GM21381 (cell line): ENCODE measurements around the gene PRPF39.
A peak's percentile ranks its signal among the peaks of the same experiment; 100 is the strongest.
"Not testable (repeated sequence)": the region's sequence is repeated elsewhere in the genome, so short reads cannot be mapped to it uniquely, and the experiment has no call there.

Source experiments
- ATAC-seq: cut with Tn5 transposase; IDR thresholded peaks from one replicate; pipeline ENCODE4 v1.9.1; 2021; ENCODE audit warnings: mild to moderate bottlenecking, moderate library complexity; ENCODE audit not compliant: unreplicated experiment

The PRPF39 gene

DNA sequence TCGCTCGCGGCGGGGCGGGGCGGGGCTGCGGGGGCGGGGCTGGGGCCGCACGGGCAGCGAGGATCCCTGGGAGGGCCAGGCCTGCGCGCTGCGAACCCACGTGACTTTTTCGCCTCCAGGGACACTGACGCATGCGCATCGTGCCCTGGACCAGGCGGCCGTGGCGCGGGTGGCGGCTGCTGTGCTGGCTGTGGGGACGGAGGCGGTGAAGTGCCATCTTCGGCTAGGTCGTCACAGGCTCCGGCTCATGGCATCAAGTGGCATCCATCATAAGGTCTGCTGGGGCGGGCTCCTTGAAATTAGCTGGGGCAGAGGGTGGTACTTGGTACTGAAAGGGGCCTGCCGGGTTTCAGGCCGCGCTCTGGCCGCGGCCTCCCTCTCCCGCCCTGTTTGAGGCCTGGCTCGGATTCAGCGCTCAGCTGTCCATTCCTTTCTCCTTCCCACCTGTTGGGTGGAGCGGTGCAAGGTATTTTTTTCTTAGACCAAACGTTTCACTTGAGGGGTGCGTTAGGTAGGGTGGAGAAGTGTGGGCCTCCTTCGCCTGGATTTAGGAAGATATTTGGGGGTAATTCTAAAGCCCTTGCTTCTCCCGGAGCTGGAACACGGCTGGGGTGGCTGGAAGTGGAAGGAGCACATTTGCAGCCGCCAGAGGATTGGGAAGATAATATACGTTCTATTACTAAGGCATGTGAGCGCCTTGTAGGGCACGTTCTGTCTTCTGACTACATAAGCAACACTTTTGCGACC, at the start of gene PRPF39:
Gene PRPF39 (plus strand): TSS at position 141 of the 747 bp plus-strand sequence. CDS start 11,124 bp downstream, outside the sequence.
- peak; percentile 88 for ATAC-seq

DNA sequence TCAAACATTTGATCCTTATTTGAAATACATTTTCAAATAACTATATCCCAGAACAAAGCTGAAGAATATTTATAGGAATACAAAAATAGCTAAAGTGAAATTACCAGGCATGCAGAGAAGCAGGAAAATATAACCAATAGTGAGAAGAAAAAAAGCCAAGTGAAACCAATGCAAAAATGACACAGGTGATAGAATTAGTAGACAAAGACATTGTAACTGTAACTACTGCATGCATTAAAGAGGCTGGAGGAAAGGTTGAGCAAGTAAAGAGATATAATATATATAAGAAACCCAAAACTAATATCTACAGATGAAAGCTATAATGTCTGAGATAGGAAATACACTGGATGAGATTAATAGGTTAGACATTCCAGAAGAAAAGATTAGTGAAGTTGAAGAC, 49.2 kb upstream of the PRPF39 start:
- ATAC-seq = no peak

- ATAC-seq = no peak
Observed at GRCh38 chr14:45038256-45038655, 45.7 kb upstream of the PRPF39 start.

GRCh38 chr14:45038865-45039264, 45.1 kb upstream of the PRPF39 start:
- no peak for ATAC-seq

- ATAC-seq = no peak
Observed at GRCh38 chr14:45039390-45039789, 44.5 kb upstream of the PRPF39 start.

DNA sequence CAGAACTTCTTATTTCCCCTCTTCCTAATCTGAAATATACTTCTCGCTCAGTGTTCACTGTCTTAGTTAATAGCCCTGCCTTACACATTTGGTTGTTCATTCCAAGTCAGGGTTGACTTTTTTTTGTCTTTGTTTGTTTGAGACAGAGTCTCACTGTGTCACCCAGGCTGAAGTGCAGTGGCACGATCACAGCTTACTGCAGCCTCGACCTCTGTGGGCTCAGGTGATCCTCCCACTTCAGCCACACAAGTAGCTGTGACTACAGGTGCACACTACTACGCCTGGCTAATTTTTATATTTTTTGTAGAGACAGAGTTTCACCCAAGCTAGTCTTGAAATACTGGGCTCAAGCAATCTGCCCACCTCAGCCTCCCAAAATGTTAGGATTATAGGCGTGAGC, 42.3 kb upstream of the PRPF39 start:
- ATAC-seq = no peak

DNA sequence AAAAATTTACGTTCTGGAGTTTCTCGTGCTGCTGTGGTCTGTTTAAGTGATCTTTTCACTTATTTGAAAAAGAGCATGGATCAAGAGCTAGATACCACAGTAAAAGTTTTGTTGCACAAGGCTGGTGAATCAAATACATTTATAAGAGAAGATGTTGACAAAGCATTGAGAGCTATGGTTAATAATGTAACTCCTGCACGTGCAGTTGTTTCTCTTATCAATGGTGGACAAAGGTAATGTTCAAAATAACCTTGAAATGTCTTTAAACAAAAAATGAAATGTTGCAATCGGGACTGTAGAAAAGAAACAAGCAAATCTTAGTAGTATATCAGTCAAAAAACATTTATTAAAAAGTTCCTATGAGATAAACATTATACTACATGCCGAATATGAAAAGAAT, 39.3 kb upstream of the PRPF39 start:
- no peak for ATAC-seq

- ATAC-seq = no peak
Observed at GRCh38 chr14:45048385-45048784, 35.5 kb upstream of the PRPF39 start.

DNA sequence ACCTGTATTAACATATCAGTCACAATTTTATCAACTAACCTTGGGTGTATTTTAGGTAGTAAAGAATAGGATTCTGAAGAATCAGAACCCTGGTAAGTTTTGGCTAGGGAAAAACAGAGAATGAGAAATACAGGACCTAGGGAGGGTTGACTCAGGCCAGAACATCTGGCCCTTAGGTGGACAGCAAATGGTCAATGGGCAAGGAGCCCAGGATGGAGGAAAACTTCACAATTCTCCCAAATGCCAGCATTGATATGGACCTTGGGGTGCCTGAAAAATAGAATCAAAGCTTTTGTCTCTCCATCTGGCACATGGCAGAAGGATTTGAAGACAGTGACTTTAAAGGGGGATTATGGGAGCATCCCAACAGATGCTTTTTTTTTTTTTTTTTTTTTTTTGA, 32.7 kb upstream of the PRPF39 start:
- no peak for ATAC-seq

DNA sequence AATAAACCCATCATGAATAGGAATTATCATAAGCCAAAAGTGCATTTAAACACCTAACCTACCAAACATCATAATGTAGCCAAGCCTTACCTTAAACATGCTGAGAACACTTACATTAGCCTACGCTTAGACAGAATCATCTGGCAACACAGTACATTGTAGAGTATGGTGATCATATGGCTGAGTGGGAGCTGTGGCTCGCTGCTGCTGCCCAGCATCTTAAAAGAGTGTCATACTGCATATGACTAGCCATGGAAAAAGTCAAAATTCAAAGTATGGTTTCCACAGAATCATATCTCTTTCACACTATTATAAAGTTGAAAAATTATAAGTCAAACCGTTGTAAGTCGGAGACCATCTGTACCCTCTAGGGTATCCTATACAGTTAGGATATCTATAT, 32.0 kb upstream of the PRPF39 start:
- no peak for ATAC-seq

GRCh38 chr14:45057349-45057748, 26.6 kb upstream of the PRPF39 start:
- ATAC-seq = no peak

DNA sequence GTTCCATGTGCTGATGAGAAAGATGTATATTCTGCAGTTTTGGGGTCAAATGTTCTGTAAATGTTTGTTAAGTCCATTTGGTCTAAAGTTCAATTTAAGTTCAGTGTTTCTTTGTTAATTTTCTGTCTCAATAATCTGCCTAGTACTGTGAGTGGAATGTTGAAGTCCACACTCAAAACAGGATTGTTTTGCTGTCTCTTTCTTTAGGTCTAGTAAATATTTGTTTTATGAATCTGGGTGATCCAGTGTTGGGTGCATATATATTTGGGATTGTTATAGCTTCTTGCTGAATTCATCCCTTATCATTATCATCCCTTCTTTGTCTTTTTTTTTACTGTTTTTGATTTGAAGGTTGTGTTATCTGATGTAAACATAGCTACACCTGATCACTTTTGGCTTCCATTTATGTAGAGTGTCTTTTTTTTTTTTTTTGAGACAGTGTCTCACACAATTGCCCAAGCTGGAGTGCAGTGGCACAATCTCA, 26.0 kb upstream of the PRPF39 start:
- ATAC-seq = no peak

DNA sequence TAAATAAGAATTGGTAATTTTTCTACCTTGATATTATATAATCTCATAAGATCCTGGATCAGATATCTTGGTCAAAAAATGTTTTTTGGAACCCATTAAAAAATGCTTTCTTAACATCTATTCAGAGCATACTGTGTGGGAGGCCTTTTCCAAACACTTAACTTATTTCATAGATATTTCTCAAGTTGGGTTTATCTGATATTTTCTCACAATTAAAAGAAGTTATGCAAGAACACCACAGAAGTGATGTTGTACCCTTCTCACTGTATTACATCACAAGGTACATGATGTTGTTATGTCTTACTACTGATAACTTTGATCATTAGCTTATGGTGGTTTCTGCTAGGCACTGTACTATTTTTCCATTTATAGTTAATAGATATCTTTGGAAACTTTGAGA, 23.4 kb upstream of the PRPF39 start:
- no peak for ATAC-seq

DNA sequence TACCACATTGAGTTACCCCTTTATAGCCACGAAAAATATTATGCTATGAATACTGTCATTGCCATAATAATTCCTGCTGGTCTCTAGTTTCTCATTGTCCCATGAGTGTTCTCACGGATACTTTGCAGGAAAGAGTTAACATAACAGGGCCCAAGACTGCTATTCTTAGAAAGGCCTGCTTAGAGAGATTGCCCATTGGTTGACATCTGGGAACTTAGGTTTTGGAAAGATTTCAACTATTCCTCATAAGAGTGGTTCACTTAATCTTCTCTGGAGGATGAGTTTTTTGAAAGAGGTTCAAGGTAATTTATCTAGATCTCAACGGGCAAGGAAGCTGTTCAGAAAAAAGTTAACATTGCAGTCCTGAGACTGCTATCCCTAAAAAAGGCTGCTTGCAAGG, 18.4 kb upstream of the PRPF39 start:
- no peak for ATAC-seq

DNA sequence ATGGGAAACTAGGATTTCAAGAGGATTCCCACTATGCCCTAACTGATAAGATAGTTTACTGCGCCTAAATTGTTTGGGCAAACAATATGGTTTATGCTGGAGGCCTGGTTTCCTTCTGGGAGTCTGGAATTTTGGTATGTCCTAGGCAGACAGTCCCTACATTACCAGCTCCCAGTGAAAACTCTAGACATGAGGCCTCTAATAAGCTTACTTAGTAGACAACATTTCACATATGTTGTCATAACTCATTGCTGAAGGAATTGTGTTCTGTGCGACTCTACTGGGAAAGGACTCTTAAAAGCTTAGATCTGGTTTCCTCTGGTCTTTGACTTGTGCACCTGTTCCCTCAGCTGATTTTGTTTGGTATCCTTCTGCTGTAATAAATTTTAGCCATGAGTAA, 18.0 kb upstream of the PRPF39 start:
- ATAC-seq = no peak

DNA sequence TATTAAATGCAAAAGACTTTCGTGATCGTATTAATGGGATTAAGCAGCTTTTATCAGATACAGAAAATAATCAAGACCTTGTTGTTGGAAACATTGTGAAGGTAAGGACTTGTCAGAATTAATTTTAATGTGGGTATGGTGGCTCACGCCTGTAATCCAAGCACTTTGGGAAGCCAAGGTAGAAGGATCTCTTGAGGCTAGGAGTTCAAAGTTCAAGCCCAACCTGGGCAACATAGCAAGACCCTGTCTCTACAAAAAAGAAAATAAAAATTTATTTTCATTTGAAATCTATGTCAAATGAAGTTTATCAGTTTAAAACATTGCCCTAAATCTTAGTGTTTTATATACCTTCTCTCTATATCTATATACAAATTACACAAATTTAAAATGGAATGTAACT, 17.2 kb upstream of the PRPF39 start:
- no peak for ATAC-seq

GRCh38 chr14:45068396-45068795, 15.5 kb upstream of the PRPF39 start:
- ATAC-seq = no peak

DNA sequence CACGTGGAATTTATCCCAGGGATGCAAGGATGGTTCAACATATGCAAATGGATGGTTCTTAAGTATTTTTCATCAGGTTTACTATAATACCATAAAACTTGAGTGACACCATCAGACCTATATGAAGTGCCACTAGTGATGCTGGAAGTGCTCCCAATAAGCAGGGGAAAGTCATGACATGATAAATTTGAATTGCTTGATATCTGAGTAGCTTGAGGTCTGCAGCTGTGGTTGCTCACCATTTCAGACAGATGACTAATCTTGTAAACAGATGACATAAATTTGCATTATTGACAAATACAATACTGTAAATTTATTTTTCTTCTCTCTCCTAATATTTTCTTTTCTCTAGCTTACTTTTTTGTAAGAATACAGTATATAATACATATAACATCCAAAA, 13.7 kb upstream of the PRPF39 start:
- no peak for ATAC-seq

GRCh38 chr14:45072126-45072525, 11.8 kb upstream of the PRPF39 start:
- no peak for ATAC-seq

DNA sequence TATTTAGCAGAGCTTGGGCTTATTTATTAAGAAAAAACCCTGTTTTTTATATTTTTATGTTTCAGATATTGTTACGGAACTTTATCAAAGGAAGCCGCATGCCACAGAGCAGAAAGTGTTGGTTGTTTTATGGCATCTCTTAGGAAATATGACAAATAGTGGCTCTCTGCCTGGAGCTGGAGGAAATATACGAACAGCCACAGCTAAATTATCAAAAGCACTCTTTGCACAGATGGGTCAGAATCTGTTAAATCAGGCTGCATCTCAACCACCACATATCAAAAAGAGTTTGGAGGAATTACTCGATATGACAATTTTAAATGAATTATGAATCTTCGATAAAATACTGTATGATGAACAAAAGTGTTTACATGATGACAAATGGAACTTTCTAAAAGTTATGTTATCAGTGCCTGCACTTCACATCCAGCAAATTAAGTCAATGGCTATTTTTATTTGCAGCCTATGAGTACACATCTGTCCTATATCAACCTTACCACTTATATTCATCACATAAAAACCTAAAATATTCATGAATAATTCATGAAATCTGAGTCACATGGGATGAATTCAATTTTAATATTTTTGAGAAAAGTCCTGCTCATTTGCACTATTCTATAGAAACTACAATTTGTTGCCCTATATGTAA, 10.6 kb upstream of the PRPF39 start:
- no peak for ATAC-seq

DNA sequence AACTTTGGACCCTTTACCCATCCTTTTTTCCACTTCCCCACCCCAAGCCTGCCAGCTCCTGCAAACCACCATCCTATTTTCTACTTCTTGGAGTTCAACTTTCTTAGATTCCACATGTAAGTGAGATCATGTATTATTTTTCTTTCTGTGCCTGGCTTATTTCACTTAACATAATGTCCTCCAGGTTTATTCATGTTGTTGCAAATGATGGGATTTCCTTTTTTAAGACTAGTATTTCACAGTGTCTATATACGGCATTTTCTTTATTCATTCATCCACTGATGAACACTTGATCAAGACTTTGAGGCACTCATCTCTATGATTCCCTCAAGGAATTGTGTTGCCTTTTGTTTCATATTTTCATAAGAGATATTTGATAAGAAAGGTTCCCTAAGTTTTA, 5.6 kb upstream of the PRPF39 start:
- ATAC-seq = no peak

DNA sequence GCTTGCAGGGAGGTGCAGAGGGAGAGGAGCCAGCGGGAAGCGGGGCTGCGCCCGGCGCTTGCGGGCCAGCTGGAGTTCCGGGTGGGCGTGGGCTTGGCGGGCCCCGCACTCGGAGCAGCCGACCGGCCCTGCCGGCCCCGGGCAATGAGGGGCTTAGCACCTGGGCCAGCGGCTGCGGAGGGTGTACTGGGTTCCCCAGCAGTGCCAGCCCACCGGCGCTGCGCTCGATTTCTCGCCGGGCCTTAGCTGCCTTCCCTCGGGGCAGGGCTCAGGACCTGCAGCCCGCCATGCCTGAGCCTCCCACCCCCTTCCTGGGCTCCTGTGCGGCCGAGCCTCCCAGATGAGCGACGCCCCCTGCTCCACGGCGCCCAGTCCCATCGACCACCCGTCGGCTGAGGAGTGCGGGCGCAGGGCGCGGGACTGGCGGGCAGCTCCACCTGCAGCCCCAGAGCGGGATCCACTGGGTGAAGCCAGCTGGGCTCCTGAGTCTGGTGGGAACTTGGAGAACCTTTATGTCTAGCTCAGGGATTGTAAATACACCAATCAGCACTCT, 3.4 kb upstream of the PRPF39 start:
- ATAC-seq = not testable (repeated sequence)
